Activated CD8-positive, alpha-beta memory T cell treated with anti-CD3 and anti-CD28 coated beads for 24 hours (primary cell): ENCODE results near the gene INVS.

ENCODE experiments used
- DNase-seq: peaks from one replicate; pipeline ENCODE4 v3.0.0-alpha.2; 2020

INVS gene

GRCh38 chr9:100340224-100340623, 241.2 kb downstream of the INVS start:
- no peak for DNase-seq

- no peak for DNase-seq
Observed at GRCh38 chr9:100341889-100342288, 242.8 kb downstream of the INVS start.

- DNase-seq = no peak
Observed at GRCh38 chr9:100346836-100347235, 247.8 kb downstream of the INVS start.

GRCh38 chr9:100350188-100350587, 251.1 kb downstream of the INVS start:
- DNase-seq = no peak
